ENCODE results near the gene PEX14.

Gene PEX14

GRCh38 chr1:10638559-10639005 lies 163.8 kb downstream of the PEX14 start:
- H3K27ac Mint-ChIP-seq = no peak overlapping the region
- H3K9me3 Mint-ChIP-seq = no peaks in the 10 kb centered on the region
- no peak overlapping the region for H3K4me3 Mint-ChIP-seq
- H3K36me3 Mint-ChIP-seq = no peaks in the 10 kb centered on the region
- no peaks in the 10 kb centered on the region for H3K27me3 Mint-ChIP-seq
- H3K4me1 Mint-ChIP-seq = peaks cover 8% of the 10 kb centered on the region

DNA sequence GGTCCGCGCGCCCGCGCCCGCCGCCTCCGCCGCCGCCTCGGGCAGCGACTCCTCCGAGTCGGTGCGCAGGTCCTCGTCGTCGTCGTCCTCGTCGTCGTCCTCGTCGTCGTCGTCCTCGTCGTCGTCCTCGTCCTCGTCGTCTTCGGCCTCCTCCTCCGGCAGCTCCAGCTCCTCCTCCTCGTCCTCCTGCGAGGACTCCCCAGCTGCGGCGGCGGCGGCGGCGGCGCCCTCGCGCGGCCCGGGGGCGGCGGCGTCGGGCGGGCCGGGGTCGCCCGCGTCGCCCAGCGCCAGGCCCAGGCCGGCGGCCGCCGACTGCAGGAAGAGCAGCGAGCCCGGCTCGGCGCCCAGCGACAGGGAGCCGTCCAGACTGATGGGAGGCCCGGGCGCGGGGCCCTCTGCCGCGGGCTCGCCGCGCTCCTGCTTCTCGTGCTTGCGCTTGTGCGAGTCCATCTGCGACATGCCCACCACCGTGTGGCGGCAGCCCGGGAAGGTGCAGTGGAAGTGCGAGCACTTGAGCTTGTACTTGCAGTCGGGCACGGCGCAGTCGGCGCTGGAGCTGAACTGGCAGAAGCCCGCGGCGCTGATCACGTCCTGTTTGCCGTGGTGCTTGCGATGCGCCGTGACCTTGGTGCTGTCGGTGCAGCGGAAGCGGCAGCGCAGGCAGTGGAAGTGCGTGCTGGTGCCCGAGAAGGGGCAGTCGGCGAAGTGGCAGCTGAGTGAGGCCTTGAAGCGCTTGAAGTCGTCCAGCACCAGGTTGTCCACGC lies 164.4 kb downstream of the PEX14 start:
- no peaks in the 10 kb centered on the region for H3K27me3 Mint-ChIP-seq
- no peak overlapping the region for H3K4me3 Mint-ChIP-seq
- H3K27ac Mint-ChIP-seq = no peak overlapping the region

DNA sequence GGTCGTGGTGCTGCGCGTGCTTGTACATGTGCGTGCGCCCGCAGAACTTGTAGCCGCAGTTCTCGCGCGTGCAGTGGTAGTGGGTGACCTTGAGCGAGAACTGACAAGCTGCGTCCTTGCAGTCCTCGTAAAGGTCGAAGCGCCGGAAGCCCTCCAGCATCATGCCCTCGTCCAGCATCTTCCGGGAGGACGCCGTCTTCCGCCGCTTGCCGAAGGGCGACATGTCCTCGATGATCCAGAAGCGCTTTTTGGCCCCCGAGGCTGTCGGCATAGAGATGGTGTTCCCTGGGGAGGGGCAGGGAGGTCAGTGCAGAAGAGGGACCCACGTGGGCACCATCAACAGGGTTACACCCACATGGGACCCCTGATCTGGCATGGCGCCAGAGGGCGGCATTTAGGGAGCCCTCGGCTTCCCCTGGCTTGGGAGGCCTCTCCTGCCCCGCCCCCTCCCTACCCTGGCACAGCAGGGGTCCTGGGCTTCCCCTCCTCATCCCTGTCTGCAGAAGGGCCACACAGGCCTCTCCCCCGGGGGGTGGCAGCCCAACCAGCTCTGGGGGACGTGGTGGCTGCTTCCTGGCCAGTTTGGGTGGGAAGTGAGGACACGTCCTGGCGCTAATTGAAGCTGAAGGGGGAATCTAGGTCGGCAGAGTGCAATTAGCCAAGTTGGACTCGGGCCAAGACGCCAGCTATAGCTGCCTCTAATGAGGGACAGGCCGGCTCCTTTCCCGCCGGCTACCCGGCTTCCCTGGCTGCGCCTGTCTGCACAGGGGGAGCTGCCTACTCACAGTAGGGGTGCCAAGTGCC lies 165.2 kb downstream of the PEX14 start:
- H3K9me3 Mint-ChIP-seq = no peaks in the 10 kb centered on the region
- no peaks in the 10 kb centered on the region for H3K36me3 Mint-ChIP-seq
- no peak overlapping the region for H3K4me3 Mint-ChIP-seq
- peaks cover 8% of the 10 kb centered on the region for H3K4me1 Mint-ChIP-seq
- H3K27ac Mint-ChIP-seq = no peak overlapping the region
- H3K27me3 Mint-ChIP-seq = no peaks in the 10 kb centered on the region

More for the DNA sequence above, 164.4 kb downstream of the PEX14 start:
- H3K9me3 Mint-ChIP-seq = no peaks in the 10 kb centered on the region
- no peaks in the 10 kb centered on the region for H3K36me3 Mint-ChIP-seq
- H3K4me1 Mint-ChIP-seq = peaks cover 8% of the 10 kb centered on the region

- Mint-ChIP-seq H3K27ac (no peak overlapping the region), H3K36me3 (no peaks in the 10 kb centered on the region), H3K4me3 (no peak overlapping the region), H3K9me3 (no peaks in the 10 kb centered on the region), H3K4me1 (peaks cover 8% of the 10 kb centered on the region), H3K27me3 (no peaks in the 10 kb centered on the region)
Measured at GRCh38 chr1:10640843-10641553, 166.2 kb downstream of the PEX14 start.

- Mint-ChIP-seq H3K27ac (no peak overlapping the region), H3K27me3 (no peaks in the 10 kb centered on the region), H3K4me1 (peaks cover 8% of the 10 kb centered on the region)
Measured at GRCh38 chr1:10641976-10642375, 167.2 kb downstream of the PEX14 start.

GRCh38 chr1:10642403-10643080 lies 167.8 kb downstream of the PEX14 start:
- Mint-ChIP-seq H3K9me3 (no peaks in the 10 kb centered on the region), H3K27ac (no peak overlapping the region), H3K4me1 (peaks cover 4% of the 10 kb centered on the region), H3K36me3 (no peaks in the 10 kb centered on the region), H3K27me3 (no peaks in the 10 kb centered on the region), H3K4me3 (no peak overlapping the region)

More at GRCh38 chr1:10641976-10642375, 167.2 kb downstream of the PEX14 start:
- Mint-ChIP-seq H3K36me3 (no peaks in the 10 kb centered on the region), H3K4me3 (no peak overlapping the region), H3K9me3 (no peaks in the 10 kb centered on the region)

- Mint-ChIP-seq H3K4me1 (no peaks in the 10 kb centered on the region), H3K4me3 (no peak overlapping the region), H3K9me3 (no peaks in the 10 kb centered on the region), H3K36me3 (no peaks in the 10 kb centered on the region), H3K27ac (no peak overlapping the region), H3K27me3 (no peaks in the 10 kb centered on the region)
Measured at GRCh38 chr1:10643607-10644306, 169.0 kb downstream of the PEX14 start.

- Mint-ChIP-seq H3K27ac (no peak overlapping the region), H3K4me1 (no peaks in the 10 kb centered on the region), H3K27me3 (no peaks in the 10 kb centered on the region), H3K36me3 (no peaks in the 10 kb centered on the region), H3K4me3 (no peak overlapping the region), H3K9me3 (no peaks in the 10 kb centered on the region)
Measured at GRCh38 chr1:10644307-10645128, 169.8 kb downstream of the PEX14 start.

DNA sequence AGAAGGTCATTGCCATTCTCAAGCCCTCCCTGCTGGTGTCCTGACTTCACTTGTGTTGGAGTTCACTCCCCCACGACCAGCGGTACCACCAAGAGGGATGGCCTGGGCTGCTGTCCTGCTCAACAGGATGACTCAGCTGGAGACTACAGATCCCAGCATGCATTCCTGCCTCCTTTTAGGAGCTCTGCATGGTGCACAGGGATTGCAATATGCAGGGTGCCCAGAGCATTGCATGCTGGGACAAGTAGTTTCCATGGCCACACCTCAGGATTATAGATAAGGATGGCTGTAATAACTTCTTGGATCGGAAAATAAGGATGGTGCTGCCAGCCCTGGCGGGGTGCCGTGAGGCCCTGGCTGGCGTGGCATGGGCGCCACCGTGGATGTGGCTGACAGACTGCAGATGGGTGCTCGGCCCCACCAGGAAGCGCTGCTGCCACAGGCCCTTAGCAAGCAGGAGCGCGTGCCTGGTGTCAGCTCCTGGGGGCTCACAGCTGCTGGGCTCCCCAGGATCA lies 171.7 kb downstream of the PEX14 start:
- no peak overlapping the region for H3K27ac Mint-ChIP-seq
- H3K4me1 Mint-ChIP-seq = no peaks in the 10 kb centered on the region
- H3K4me3 Mint-ChIP-seq = no peak overlapping the region
- no peaks in the 10 kb centered on the region for H3K36me3 Mint-ChIP-seq
- H3K9me3 Mint-ChIP-seq = no peaks in the 10 kb centered on the region
- H3K27me3 Mint-ChIP-seq = no peaks in the 10 kb centered on the region

GRCh38 chr1:10647414-10648170 lies 172.8 kb downstream of the PEX14 start:
- H3K4me1 Mint-ChIP-seq = no peaks in the 10 kb centered on the region
- no peaks in the 10 kb centered on the region for H3K9me3 Mint-ChIP-seq
- H3K4me3 Mint-ChIP-seq = no peak overlapping the region
- H3K27me3 Mint-ChIP-seq = no peaks in the 10 kb centered on the region
- no peaks in the 10 kb centered on the region for H3K36me3 Mint-ChIP-seq
- no peak overlapping the region for H3K27ac Mint-ChIP-seq

GRCh38 chr1:10648689-10649516 lies 174.2 kb downstream of the PEX14 start:
- no peak overlapping the region for H3K4me3 Mint-ChIP-seq
- H3K27ac Mint-ChIP-seq = no peak overlapping the region
- no peaks in the 10 kb centered on the region for H3K4me1 Mint-ChIP-seq
- no peaks in the 10 kb centered on the region for H3K9me3 Mint-ChIP-seq
- no peaks in the 10 kb centered on the region for H3K36me3 Mint-ChIP-seq
- H3K27me3 Mint-ChIP-seq = no peaks in the 10 kb centered on the region

DNA sequence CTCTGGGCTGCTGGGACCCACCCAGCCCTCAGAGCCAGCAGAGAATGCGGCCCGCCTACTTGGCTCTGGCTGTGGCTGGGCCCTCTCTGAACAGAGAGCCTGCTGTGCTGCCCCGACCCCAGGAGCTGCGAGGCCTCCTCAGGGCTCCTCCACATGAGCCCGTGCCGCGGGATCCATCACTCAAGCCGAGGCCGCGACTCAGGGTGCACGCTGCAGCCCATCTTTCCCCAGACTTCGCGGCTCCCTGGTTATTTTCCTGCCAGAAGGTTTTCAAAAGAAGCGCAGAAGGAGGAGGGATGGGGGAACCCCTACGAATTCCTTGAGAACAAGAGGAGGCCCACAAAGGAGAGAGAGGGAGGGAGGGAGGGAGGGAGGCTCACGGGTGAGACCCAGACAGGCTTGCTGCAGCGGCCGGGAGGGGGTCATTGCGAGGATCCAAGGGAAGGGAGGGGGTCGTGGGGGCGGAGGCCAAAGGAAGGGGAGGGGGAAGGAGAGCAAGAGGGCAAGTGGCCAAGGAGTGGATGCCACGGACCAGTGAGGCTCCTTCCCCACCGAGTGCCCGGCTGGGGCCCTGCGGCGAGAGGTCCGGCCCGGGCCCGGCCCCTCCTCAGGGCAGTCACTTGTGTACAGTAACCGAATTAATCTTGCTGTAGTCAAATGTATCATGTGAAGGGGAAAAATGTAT lies 174.9 kb downstream of the PEX14 start:
- H3K36me3 Mint-ChIP-seq = no peaks in the 10 kb centered on the region
- no peaks in the 10 kb centered on the region for H3K4me1 Mint-ChIP-seq
- H3K9me3 Mint-ChIP-seq = no peaks in the 10 kb centered on the region
- no peak overlapping the region for H3K27ac Mint-ChIP-seq
- H3K4me3 Mint-ChIP-seq = no peak overlapping the region
- no peaks in the 10 kb centered on the region for H3K27me3 Mint-ChIP-seq

All from activated naive CD4-positive, alpha-beta T cell treated with anti-CD3 and anti-CD28 coated beads, Interleukin-2, amount 50 U/mL, for 24 hours (primary cell).